ENCODE data around the gene ZNF480.
"Not testable (repeated sequence)": the region's sequence is repeated elsewhere in the genome, so short reads cannot be mapped to it uniquely, and the experiment has no call there.

ZNF480 gene

GRCh38 chr19:52339022-52339421 is 42.1 kb downstream of the ZNF480 start:
- not testable (repeated sequence) for DNase-seq

GRCh38 chr19:52343548-52343947 is 46.6 kb downstream of the ZNF480 start:
- peak; percentile 70 for DNase-seq

DNA sequence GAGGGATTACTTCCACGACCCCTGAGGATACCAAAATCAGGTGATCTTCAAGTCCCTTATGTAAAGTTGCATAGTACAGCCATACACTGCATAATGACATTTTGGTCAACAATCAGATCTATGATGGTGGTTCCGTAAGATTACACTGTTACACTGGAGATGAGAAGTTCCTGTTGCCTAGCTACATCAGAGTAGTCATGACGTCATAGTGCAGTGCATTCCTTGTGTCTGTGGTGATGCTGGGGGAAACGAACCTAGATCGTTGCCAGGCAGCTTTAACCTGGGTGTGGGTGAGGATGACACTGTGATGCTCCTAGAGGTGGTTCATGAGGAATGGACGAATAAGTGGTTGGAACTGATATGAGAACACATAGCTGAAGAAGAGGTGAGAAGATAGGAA is 48.2 kb downstream of the ZNF480 start:
- no peak for DNase-seq

DNA sequence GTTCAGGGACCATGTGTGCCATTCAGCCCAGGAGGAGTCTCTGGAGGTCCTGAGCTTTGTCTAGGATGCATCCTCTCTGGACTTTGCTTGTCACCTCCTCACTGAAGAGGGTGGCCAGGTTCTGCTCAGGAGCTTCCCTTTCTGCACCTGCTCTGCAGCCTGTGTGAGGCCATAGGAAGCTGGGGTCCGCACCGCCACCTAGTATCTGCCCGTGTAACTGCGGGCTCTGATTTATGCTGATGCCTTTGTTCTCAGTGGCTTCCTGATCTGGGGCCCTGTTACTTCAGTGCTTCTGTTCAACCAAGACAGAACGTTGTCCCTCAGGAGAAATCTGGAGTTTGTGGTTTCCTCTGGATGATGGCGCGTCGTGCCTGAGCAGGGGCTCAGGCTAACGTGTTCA is 54.5 kb downstream of the ZNF480 start:
- no peak for DNase-seq

DNA sequence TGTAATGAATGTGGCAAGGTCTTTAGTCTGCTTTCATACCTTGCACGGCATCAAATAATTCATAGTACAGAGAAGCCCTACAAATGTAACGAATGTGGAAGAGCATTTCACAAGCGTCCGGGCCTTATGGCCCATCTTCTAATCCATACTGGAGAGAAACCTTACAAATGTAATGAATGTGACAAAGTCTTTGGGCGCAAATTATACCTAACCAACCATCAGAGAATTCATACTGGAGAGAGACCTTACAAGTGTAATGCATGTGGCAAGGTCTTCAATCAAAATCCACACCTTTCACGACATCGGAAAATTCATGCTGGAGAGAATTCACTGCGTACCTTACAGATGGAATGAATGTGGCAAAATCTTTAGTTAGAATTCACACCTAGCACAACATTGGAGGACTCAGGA is 69.5 kb downstream of the ZNF480 start:
- DNase-seq = no peak

GRCh38 chr19:52369559-52370340 is 72.8 kb downstream of the ZNF480 start, which contains the start of gene ZNF880:
TSS of gene ZNF880 (plus strand) at chr19:52369923. CDS start at chr19:52369966, 43 bp downstream.
- DNase-seq = peak; percentile 45

DNA sequence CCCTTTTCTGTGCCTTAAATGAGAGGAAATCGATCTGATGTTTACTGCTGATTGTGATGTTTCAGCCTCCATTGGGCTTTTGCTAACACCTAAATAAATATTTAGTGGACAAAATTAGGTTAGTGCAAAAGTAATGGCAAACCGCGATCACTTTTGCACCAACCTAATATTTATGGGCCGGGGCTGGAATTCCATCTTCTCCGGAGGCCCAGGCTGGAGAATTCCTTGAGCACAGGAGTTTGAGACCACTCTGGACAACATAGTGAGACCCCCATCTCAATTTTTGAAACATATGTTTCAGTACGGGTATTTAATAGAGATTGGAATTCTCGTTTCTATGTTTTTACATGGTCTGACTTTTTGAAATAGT is 73.4 kb downstream of the ZNF480 start:
- no peak for DNase-seq

Measured in NCI-H187 treated with DMSO at 0.1 percent for 48 hours (cell line).